ENCODE data around the gene TLE2. TPM values are rescaled to one million over a fixed set of nuclear protein-coding genes. Genes with fewer than 3 reads are reported as not detected.

Gene TLE2
- total RNA-seq, 1 donor from 2014 or later = 101 TPM

- TF ChIP-seq CTCF (IDR thresholded peaks at IDR 0.05; ENCODE audit: unreplicated experiment) = no peak
- H3K27ac Mint-ChIP-seq = no peak overlapping the region
- peaks cover 29% of the 10 kb centered on the region for H3K36me3 Mint-ChIP-seq
- DNase-seq (ENCODE audit: low spot score in 2 of 2, unreplicated experiment in 2 of 2) = no peak
- no peak overlapping the region for H3K4me3 Mint-ChIP-seq
- H3K4me1 Mint-ChIP-seq = peaks cover 2% of the 10 kb centered on the region
- H3K27me3 Mint-ChIP-seq (ENCODE audit: low read depth) = no peaks in the 10 kb centered on the region
- no peaks in the 10 kb centered on the region for H3K9me3 Mint-ChIP-seq
These were observed 26.0 kb downstream of the TLE2 start for GRCh38 chr19:3003046-3003445.

- no peak overlapping the region for H3K27ac Mint-ChIP-seq
- no peak for TF ChIP-seq CTCF (IDR thresholded peaks at IDR 0.05; ENCODE audit: unreplicated experiment)
- no peaks in the 10 kb centered on the region for H3K27me3 Mint-ChIP-seq (ENCODE audit: low read depth)
- no peak for DNase-seq (ENCODE audit: low spot score in 2 of 2, unreplicated experiment in 2 of 2)
- peaks cover 2% of the 10 kb centered on the region for H3K4me1 Mint-ChIP-seq
- H3K9me3 Mint-ChIP-seq = no peaks in the 10 kb centered on the region
- no peak overlapping the region for H3K4me3 Mint-ChIP-seq
- H3K36me3 Mint-ChIP-seq = peaks cover 34% of the 10 kb centered on the region
These were observed 27.8 kb downstream of the TLE2 start for GRCh38 chr19:3001235-3001800.

GRCh38 chr19:2998642-2999041, 30.4 kb downstream of the TLE2 start:
- H3K27ac Mint-ChIP-seq = no peak overlapping the region
- H3K36me3 Mint-ChIP-seq = peaks cover 32% of the 10 kb centered on the region
- no peak overlapping the region for H3K4me3 Mint-ChIP-seq
- DNase-seq (ENCODE audit: low spot score in 2 of 2, unreplicated experiment in 2 of 2) = no peak
- peaks cover 2% of the 10 kb centered on the region for H3K27me3 Mint-ChIP-seq (ENCODE audit: low read depth)
- no peak for TF ChIP-seq CTCF (IDR thresholded peaks at IDR 0.05; ENCODE audit: unreplicated experiment)
- no peaks in the 10 kb centered on the region for H3K9me3 Mint-ChIP-seq
- peaks cover 2% of the 10 kb centered on the region for H3K4me1 Mint-ChIP-seq

- Mint-ChIP-seq H3K27ac (no peak overlapping the region), H3K36me3 (peaks cover 32% of the 10 kb centered on the region), H3K9me3 (no peaks in the 10 kb centered on the region), H3K4me1 (no peaks in the 10 kb centered on the region), H3K4me3 (no peak overlapping the region), H3K27me3 (ENCODE audit: low read depth) (peaks cover 2% of the 10 kb centered on the region)
- no peak for DNase-seq (ENCODE audit: low spot score in 2 of 2, unreplicated experiment in 2 of 2)
- TF ChIP-seq CTCF (IDR thresholded peaks at IDR 0.05; ENCODE audit: unreplicated experiment) = no peak
These were observed 31.4 kb downstream of the TLE2 start for GRCh38 chr19:2997720-2998119.

- no peak for DNase-seq (ENCODE audit: low spot score in 2 of 2, unreplicated experiment in 2 of 2)
These were observed 34.4 kb downstream of the TLE2 start for GRCh38 chr19:2994588-2995131.

More at GRCh38 chr19:2994588-2995131, 34.4 kb downstream of the TLE2 start:
- no peak for TF ChIP-seq CTCF (IDR thresholded peaks at IDR 0.05; ENCODE audit: unreplicated experiment)
- Mint-ChIP-seq H3K27me3 (ENCODE audit: low read depth) (peaks cover 2% of the 10 kb centered on the region), H3K4me1 (no peaks in the 10 kb centered on the region), H3K27ac (no peak overlapping the region), H3K4me3 (no peak overlapping the region), H3K36me3 (peaks cover 26% of the 10 kb centered on the region), H3K9me3 (no peaks in the 10 kb centered on the region)
